Panc1 (cell line): ENCODE data around the gene SNUPN. TPM values are rescaled to one million over a fixed set of nuclear protein-coding genes. Genes with fewer than 3 reads are reported as not detected.

ENCODE experiments used
- ATAC-seq: fragments of 200-7000 bp; cut with Tn5 transposase; 2 replicates; pipeline ENCODE4 v1.9.1; 2020; ENCODE audit warnings: mild to moderate bottlenecking, moderate library complexity
- BruUV-seq: library from RNA; stranded (reverse); fragments of 400-500 nt; replicated peaks from 2 replicates; lab custom pipeline; 2021; lab: Mats Ljungman, UMichigan
- CTCF ChIA-PET: fragments of 300-600 bp; sonication (Branson Sonifier 250); formaldehyde crosslinking; loops from one replicate; lab custom pipeline; 2022; ENCODE audit warnings: antibody characterized with exemption; lab: Charles Lee
- POLR2A ChIA-PET: fragments of 300-600 bp; sonication (Branson Sonifier 250); formaldehyde crosslinking; loops from one replicate; lab custom pipeline; 2022; ENCODE audit warnings: antibody characterized with exemption; lab: Charles Lee
- DNase-seq: peaks from one replicate; pipeline ENCODE4 v3.0.0-alpha.2; 2010; ENCODE audit warnings: low read depth, low spot score
- H3K27ac ChIP-seq: 2 replicates; pipeline ENCODE4 v1.5.1; 2011; ENCODE audit warnings: mild to moderate bottlenecking, low read length, inconsistent platforms
- H3K27me3 ChIP-seq: fragments of 200-500 bp; sonication (Bioruptor generic); 2 replicates; pipeline ENCODE4 v1.6.0; 2014; ENCODE audit warnings: low read length, inconsistent platforms; ENCODE audit not compliant: control insufficient read depth, insufficient read depth
- H3K36me3 ChIP-seq: fragments of 200-500 bp; sonication (Bioruptor generic); 2 replicates; pipeline ENCODE4 v1.5.1; 2014; ENCODE audit warnings: inconsistent platforms, mild to moderate bottlenecking, low read length, moderate library complexity; ENCODE audit not compliant: control insufficient read depth, insufficient read depth
- H3K4me1 ChIP-seq: 2 replicates; pipeline ENCODE4 v1.5.1; 2011; ENCODE audit warnings: inconsistent platforms, mild to moderate bottlenecking, low read length, moderate library complexity; ENCODE audit not compliant: control insufficient read depth, insufficient read depth
- H3K4me3 ChIP-seq, 2 experiments: 2 replicates each; pipeline ENCODE4 v1.5.1; 2011 to 2012; ENCODE audit warnings: low read depth in 2 of 2, low read length in 2 of 2, mild to moderate bottlenecking in 2 of 2, inconsistent platforms in 1 of 2, moderate library complexity in 1 of 2
- H3K9me3 ChIP-seq: fragments of 200-500 bp; sonication (Bioruptor generic); 2 replicates; pipeline ENCODE4 v1.5.1; 2014; ENCODE audit warnings: low read depth, mild to moderate bottlenecking, inconsistent platforms, low read length, moderate library complexity; ENCODE audit not compliant: control insufficient read depth, insufficient read depth
- CTCF ChIP-seq: fragments of 450-650 bp; IDR thresholded peaks from 2 replicates; pipeline ENCODE4 v1.5.1; 2017; ENCODE audit warnings: mild to moderate bottlenecking
- POLR2AphosphoS5 ChIP-seq: IDR thresholded peaks from 2 replicates; pipeline ENCODE4 v1.6.1; 2012; ENCODE audit warnings: mild to moderate bottlenecking, low read depth, low read length, moderate library complexity
- REST ChIP-seq, 2 experiments: IDR thresholded peaks; 2 replicates each; pipeline ENCODE4 v1.6.1; 2011 to 2012; ENCODE audit warnings: low read depth in 2 of 2, control low read depth in 1 of 2, low read length in 1 of 2, mild to moderate bottlenecking in 1 of 2, moderate library complexity in 1 of 2; ENCODE audit not compliant: insufficient read depth in 1 of 2
- SIN3A ChIP-seq: IDR thresholded peaks from 2 replicates; pipeline ENCODE4 v1.6.1; 2012; ENCODE audit warnings: low read depth, mild to moderate bottlenecking, low read length, moderate library complexity, borderline replicate concordance; ENCODE audit not compliant: insufficient read depth
- TCF7L2 ChIP-seq: IDR thresholded peaks from 2 replicates; pipeline ENCODE4 v1.6.1; 2011; ENCODE audit warnings: mild to moderate bottlenecking, low read depth, low read length, inconsistent platforms
- in situ Hi-C: cut with HindIII; loops from 2 replicates; pipeline ENCODE4 v1.10.0; 2016; ENCODE audit warnings: low sequenced_read_pairs, low pct_unique_long_range_greater_than_20kb
- intact Hi-C: fragments of 100-400 bp; cut with micrococcal nuclease; formaldehyde crosslinking; loops from one replicate; pipeline ENCODE4 v1.10.0; 2022; ENCODE audit not compliant: unreplicated experiment
- total RNA-seq: library from RNA; stranded (reverse); gene quantifications from one replicate; pipeline ENCODE4 v1.2.1, GENCODE V29; 2021; ENCODE audit not compliant: unreplicated experiment

The SNUPN gene
- total RNA-seq, 1 experiment from 2014 or later = 52.1 TPM

- no peak for DNase-seq
- POLR2A ChIA-PET = interaction anchor here (0.6 kb wide), 2 partner anchors 20 to 54 kb away, joined by 5 to 7 read pairs; no protein-coding TSS in a partner anchor
- H3K4me1 ChIP-seq = peaks cover 25% of the 10 kb centered on the region
- ATAC-seq = peak; percentile 64
- H3K4me3 ChIP-seq = no peak overlapping the region
- TF ChIP-seq SIN3A = no peak
- TF ChIP-seq TCF7L2 = no peak
- no peak for TF ChIP-seq POLR2AphosphoS5
- TF ChIP-seq CTCF = no peak
- no peak for TF ChIP-seq REST (IDR thresholded peaks at IDR 0.05; ENCODE audit: insufficient read depth in 1 of 2, low read depth in 2 of 2, low read length in 1 of 2)
- no peaks in the 10 kb centered on the region for H3K36me3 ChIP-seq
- intact Hi-C loops (no loop called here), in situ Hi-C loops (no loop called here)
- CTCF ChIA-PET = no interaction called here
- no peaks in the 10 kb centered on the region for H3K9me3 ChIP-seq
- H3K27me3 ChIP-seq = no peaks in the 10 kb centered on the region
- BruUV-seq = no TSS peak
- H3K27ac ChIP-seq = peak overlapping the region; percentile 71
Measured at GRCh38 chr15:75673426-75674235, 48.1 kb upstream of the SNUPN start.

GRCh38 chr15:75672646-75673425 lies 47.3 kb upstream of the SNUPN start:
- no peaks in the 10 kb centered on the region for H3K36me3 ChIP-seq
- ChIA-PET POLR2A (interaction anchor here (0.6 to 1.1 kb wide), 4 partner anchors 19 to 213 kb away, joined by 4 to 8 read pairs (median 6); no protein-coding TSS in a partner anchor), CTCF (interaction anchor here (0.5 kb wide), 1 partner anchor 62 kb away, joined by 3 read pairs; no protein-coding TSS in a partner anchor)
- in situ Hi-C loops = no loop called here
- peak; percentile 73 for ATAC-seq
- no peak for DNase-seq
- no TSS peak for BruUV-seq
- peaks cover 25% of the 10 kb centered on the region for H3K4me1 ChIP-seq
- H3K4me3 ChIP-seq = no peak overlapping the region
- H3K27ac ChIP-seq = peak overlapping the region; percentile 71
- intact Hi-C loops = no loop called here
- H3K9me3 ChIP-seq = no peaks in the 10 kb centered on the region
- TF ChIP-seq REST (IDR thresholded peaks at IDR 0.05; ENCODE audit: insufficient read depth in 1 of 2, low read depth in 2 of 2, low read length in 1 of 2) (no peak), SIN3A (no peak), TCF7L2 (no peak), CTCF (no peak), POLR2AphosphoS5 (no peak)
- H3K27me3 ChIP-seq = no peaks in the 10 kb centered on the region
